Fibroblast of lung (primary cell): ENCODE measurements around the gene OSBPL6. TPM values are rescaled to one million over a fixed set of nuclear protein-coding genes. Genes with fewer than 3 reads are reported as not detected.

Experiments
- DNase-seq, 2 donors: peaks; one replicate each; pipeline versions ENCODE4 v3.0.0 to v3.0.0-alpha.2; 2010; ENCODE audit warnings: low read depth in 2 of 2
- H2AFZ ChIP-seq: 2 replicates; pipeline ENCODE4 v1.5.1; 2012; ENCODE audit warnings: low read length, control low read depth, inconsistent platforms
- H3K27ac ChIP-seq: 2 replicates; pipeline ENCODE4 v1.5.1; 2011; ENCODE audit warnings: low read length, control low read depth; ENCODE audit not compliant: insufficient read depth
- H3K27me3 ChIP-seq: 2 replicates; pipeline ENCODE4 v1.5.1; 2011; ENCODE audit warnings: mild to moderate bottlenecking, low read length; ENCODE audit not compliant: control insufficient read depth, insufficient read depth
- H3K36me3 ChIP-seq: 2 replicates; pipeline ENCODE4 v1.5.1; 2011; ENCODE audit warnings: low read length; ENCODE audit not compliant: control insufficient read depth, insufficient read depth
- H3K4me1 ChIP-seq: 2 replicates; pipeline ENCODE4 v1.5.1; 2011; ENCODE audit warnings: low read length; ENCODE audit not compliant: control insufficient read depth, insufficient read depth; ENCODE audit errors: extremely low read depth
- H3K4me2 ChIP-seq: 2 replicates; pipeline ENCODE4 v1.5.1; 2011; ENCODE audit warnings: low read length, control low read depth; ENCODE audit not compliant: insufficient read depth; ENCODE audit errors: extremely low read depth
- H3K4me3 ChIP-seq, 4 experiments: fragments of 200-600 bp in 1 of 4; sonication (generic) in 1 of 4; replicated peaks in 1 of 4; 2 replicates each; pipeline ENCODE4 v1.5.1; 2011 to 2016; ENCODE audit warnings: low read length in 4 of 4, low read depth in 3 of 4, mild to moderate bottlenecking in 3 of 4, control low read depth in 2 of 4, inconsistent platforms in 1 of 4, mixed read lengths in 1 of 4; ENCODE audit not compliant: insufficient read depth in 1 of 4; ENCODE audit errors: control extremely low read depth in 1 of 4
- H3K79me2 ChIP-seq: 2 replicates; pipeline ENCODE4 v1.5.1; 2012; ENCODE audit warnings: mild to moderate bottlenecking, low read length, inconsistent platforms; ENCODE audit not compliant: control insufficient read depth, insufficient read depth
- H3K9ac ChIP-seq: 2 replicates; pipeline ENCODE4 v1.5.1; 2011; ENCODE audit warnings: mild to moderate bottlenecking, low read length, control low read depth; ENCODE audit not compliant: insufficient read depth
- H3K9me3 ChIP-seq: 2 replicates; pipeline ENCODE4 v1.5.1; 2012; ENCODE audit warnings: low read depth, low read length; ENCODE audit not compliant: control insufficient read depth, insufficient read depth
- H4K20me1 ChIP-seq: 2 replicates; pipeline ENCODE4 v1.5.1; 2011; ENCODE audit warnings: low read length; ENCODE audit not compliant: control insufficient read depth, insufficient read depth; ENCODE audit errors: extremely low read depth
- CTCF ChIP-seq, 2 donors: IDR thresholded peaks in 1 of 2; conservative IDR thresholded peaks in 1 of 2; 1 replicate in 1 of 2; 2 replicates in 1 of 2; pipeline ENCODE4 v1.5.1; 2011 to 2012; ENCODE audit warnings: low read length in 2 of 2, control low read depth in 1 of 2, inconsistent platforms in 1 of 2, low read depth in 1 of 2, mild to moderate bottlenecking in 1 of 2
- EZH2 ChIP-seq: IDR thresholded peaks from 2 replicates; pipeline ENCODE4 v1.5.1; 2012; ENCODE audit warnings: low read length, control low read depth, mild to moderate bottlenecking; ENCODE audit errors: missing control alignments
- polyA plus RNA-seq, 2 donors: library from polyadenylated mRNA; depleted of rRNA in 1 of 2; stranded (reverse) in 1 of 2; unstranded in 1 of 2; fragments of >200 nt; gene quantifications; 2 replicates each; pipeline ENCODE4 v1.2.1, GENCODE V29; 2011 to 2012; ENCODE audit warnings: missing spikeins in 1 of 2
- total RNA-seq: library from RNA; depleted of rRNA; stranded (reverse); fragments of >200 nt; gene quantifications from 2 replicates; pipeline ENCODE4 v1.2.1, GENCODE V29; 2014

Gene OSBPL6
- total and polyA plus RNA-seq, 2 donors (not counting 1 experiment from before 2014, with no cell fraction given): 1.0 to 5.3 TPM

- no peak for DNase-seq
- H3K4me1 ChIP-seq: no peaks in the 10 kb centered on the region
- no peak for TF ChIP-seq CTCF (conservative IDR thresholded peaks at IDR 0.05 in 1 of 2, IDR thresholded peaks at IDR 0.05 in 1 of 2; ENCODE audit: low read depth in 1 of 2, low read length in 2 of 2)
- no peak for TF ChIP-seq EZH2
Measured at GRCh38 chr2:178275600-178275999, 81.3 kb downstream of the OSBPL6 start.

GRCh38 chr2:178277741-178278197 is 83.5 kb downstream of the OSBPL6 start:
- H2AFZ ChIP-seq: peak overlapping the region; percentile 46
- no peaks in the 10 kb centered on the region for H3K9me3 ChIP-seq
- H3K79me2 ChIP-seq: no peaks in the 10 kb centered on the region
- H3K27me3 ChIP-seq: no peaks in the 10 kb centered on the region
- no peaks in the 10 kb centered on the region for H3K4me1 ChIP-seq
- no peak overlapping the region for H3K4me2 ChIP-seq
- H3K27ac ChIP-seq: no peak overlapping the region
- no peak overlapping the region for H3K9ac ChIP-seq
- H3K4me3 ChIP-seq: peak overlapping the region in 1 of 4 experiments; percentile 24
- H4K20me1 ChIP-seq: no peaks in the 10 kb centered on the region
- TF ChIP-seq CTCF (conservative IDR thresholded peaks at IDR 0.05 in 1 of 2, IDR thresholded peaks at IDR 0.05 in 1 of 2; ENCODE audit: low read depth in 1 of 2, low read length in 2 of 2) (no peak), EZH2 (no peak)
- peak; percentile 15 to 53 for DNase-seq
- H3K36me3 ChIP-seq: no peaks in the 10 kb centered on the region

More at GRCh38 chr2:178275600-178275999, 81.3 kb downstream of the OSBPL6 start:
- Histone ChIP-seq H3K9me3 (no peaks in the 10 kb centered on the region), H3K79me2 (no peaks in the 10 kb centered on the region), H3K4me3 (no peak overlapping the region), H3K4me2 (no peak overlapping the region), H3K27me3 (no peaks in the 10 kb centered on the region), H3K9ac (no peak overlapping the region), H3K36me3 (no peaks in the 10 kb centered on the region), H4K20me1 (no peaks in the 10 kb centered on the region), H3K27ac (no peak overlapping the region), H2AFZ (no peak overlapping the region)

GRCh38 chr2:178279142-178279541 is 84.8 kb downstream of the OSBPL6 start:
- H3K4me2 ChIP-seq: no peak overlapping the region

More at GRCh38 chr2:178279142-178279541, 84.8 kb downstream of the OSBPL6 start:
- H3K27me3 ChIP-seq: no peaks in the 10 kb centered on the region
- DNase-seq: peak; percentile 64 to 98
- no peaks in the 10 kb centered on the region for H4K20me1 ChIP-seq
- H3K79me2 ChIP-seq: no peaks in the 10 kb centered on the region
- no peak overlapping the region for H3K27ac ChIP-seq
- TF ChIP-seq EZH2: no peak
- no peak for TF ChIP-seq CTCF (conservative IDR thresholded peaks at IDR 0.05 in 1 of 2, IDR thresholded peaks at IDR 0.05 in 1 of 2; ENCODE audit: low read depth in 1 of 2, low read length in 2 of 2)
- H3K36me3 ChIP-seq: no peaks in the 10 kb centered on the region
- no peaks in the 10 kb centered on the region for H3K4me1 ChIP-seq
- no peak overlapping the region for H2AFZ ChIP-seq
- H3K9me3 ChIP-seq: no peaks in the 10 kb centered on the region
- no peak overlapping the region for H3K4me3 ChIP-seq
- no peak overlapping the region for H3K9ac ChIP-seq
